Suprapubic skin (tissue), 4 donors: ENCODE results near the gene ZFR2.

Experiments used
- EP300 ChIP-seq: sonication (generic); formaldehyde crosslinking; IDR thresholded peaks from one replicate; pipeline ENCODE4 v1.6.1; 2017; ENCODE audit warnings: antibody characterized with exemption
- POLR2A ChIP-seq, 2 donors: fragments of 450-650 bp; IDR thresholded peaks; one replicate each; pipeline ENCODE4 v1.6.1; 2017; ENCODE audit warnings: antibody characterized with exemption in 2 of 2, mild to moderate bottlenecking in 2 of 2, moderate library complexity in 2 of 2
- POLR2AphosphoS5 ChIP-seq, 3 donors: sonication (generic); formaldehyde crosslinking; IDR thresholded peaks; one replicate each; pipeline ENCODE4 v1.6.1; 2017; ENCODE audit warnings: antibody characterized with exemption in 3 of 3
- TF ChIP-seq, protein P1 (sequence below), 2 donors: fragments of 200-600 bp in 1 of 2; fragments of 450-650 bp in 1 of 2; sonication (generic) in 1 of 2; IDR thresholded peaks; one replicate each; pipeline ENCODE4 v1.5.1; 2016 to 2019; ENCODE audit warnings: antibody characterized with exemption in 2 of 2, mild to moderate bottlenecking in 1 of 2, moderate library complexity in 1 of 2

DNA sequence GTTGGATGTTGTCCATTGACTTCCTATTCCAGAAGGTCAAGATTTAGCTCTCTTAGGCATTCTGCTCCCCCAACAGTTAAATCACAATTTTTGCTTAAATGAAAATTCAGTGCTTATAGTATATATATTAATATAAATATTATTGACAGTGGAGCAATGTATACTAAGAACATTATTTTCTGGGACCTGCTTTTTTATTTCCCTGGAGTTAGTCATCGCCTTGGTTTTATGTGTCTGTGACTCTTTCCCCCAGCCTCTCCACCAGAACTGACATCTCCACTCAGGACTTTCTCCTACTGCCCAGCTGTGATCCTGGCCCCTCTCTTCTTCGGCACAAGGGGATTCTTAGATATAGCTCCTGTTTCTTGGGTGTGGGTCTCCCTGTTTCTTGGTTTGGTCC is 72.5 kb downstream of the ZFR2 start:
- TF ChIP-seq, protein P1, sequence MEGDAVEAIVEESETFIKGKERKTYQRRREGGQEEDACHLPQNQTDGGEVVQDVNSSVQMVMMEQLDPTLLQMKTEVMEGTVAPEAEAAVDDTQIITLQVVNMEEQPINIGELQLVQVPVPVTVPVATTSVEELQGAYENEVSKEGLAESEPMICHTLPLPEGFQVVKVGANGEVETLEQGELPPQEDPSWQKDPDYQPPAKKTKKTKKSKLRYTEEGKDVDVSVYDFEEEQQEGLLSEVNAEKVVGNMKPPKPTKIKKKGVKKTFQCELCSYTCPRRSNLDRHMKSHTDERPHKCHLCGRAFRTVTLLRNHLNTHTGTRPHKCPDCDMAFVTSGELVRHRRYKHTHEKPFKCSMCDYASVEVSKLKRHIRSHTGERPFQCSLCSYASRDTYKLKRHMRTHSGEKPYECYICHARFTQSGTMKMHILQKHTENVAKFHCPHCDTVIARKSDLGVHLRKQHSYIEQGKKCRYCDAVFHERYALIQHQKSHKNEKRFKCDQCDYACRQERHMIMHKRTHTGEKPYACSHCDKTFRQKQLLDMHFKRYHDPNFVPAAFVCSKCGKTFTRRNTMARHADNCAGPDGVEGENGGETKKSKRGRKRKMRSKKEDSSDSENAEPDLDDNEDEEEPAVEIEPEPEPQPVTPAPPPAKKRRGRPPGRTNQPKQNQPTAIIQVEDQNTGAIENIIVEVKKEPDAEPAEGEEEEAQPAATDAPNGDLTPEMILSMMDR (IDR thresholded peaks at IDR 0.05): no peak
- TF ChIP-seq EP300 (no peak), POLR2A (IDR thresholded peaks at IDR 0.05) (no peak), POLR2AphosphoS5 (IDR thresholded peaks at IDR 0.05) (no peak)
